Sigmoid colon (tissue), 7 donors: ENCODE measurements around the gene NDUFB11. TPM values are rescaled to one million over a fixed set of nuclear protein-coding genes. Genes with fewer than 3 reads are reported as not detected.

Experiments used
- DNase-seq: peaks from one replicate; pipeline ENCODE4 v3.0.0-alpha.2; 2019
- H3K27ac ChIP-seq, 4 donors: fragments of 200-600 bp; sonication (generic); one replicate each; pipeline ENCODE4 v1.5.1; 2016 to 2019; ENCODE audit warnings: mild to moderate bottlenecking in 1 of 4
- H3K27me3 ChIP-seq, 3 donors: fragments of 200-600 bp; sonication (generic); one replicate each; pipeline ENCODE4 v1.5.1; 2019; ENCODE audit warnings: mild to moderate bottlenecking in 1 of 3
- H3K36me3 ChIP-seq, 4 donors: fragments of 200-600 bp; sonication (generic); one replicate each; pipeline ENCODE4 v1.5.1; 2016 to 2019
- H3K4me1 ChIP-seq, 4 donors: fragments of 200-600 bp; sonication (generic); one replicate each; pipeline ENCODE4 v1.5.1; 2017 to 2019
- H3K4me3 ChIP-seq, 4 donors: fragments of 200-600 bp; sonication (generic); one replicate each; pipeline ENCODE4 v1.5.1; 2017 to 2019; ENCODE audit warnings: mild to moderate bottlenecking in 2 of 4, moderate library complexity in 1 of 4
- H3K9me3 ChIP-seq, 4 donors: fragments of 200-600 bp in 3 of 4; sonication (generic) in 3 of 4; one replicate each; pipeline versions ENCODE4 v1.5.1 to v1.6.1; 2013 to 2019
- CTCF ChIP-seq, 4 experiments: fragments of 450-650 bp in 3 of 4; fragments of 200-600 bp in 1 of 4; IDR thresholded peaks; one replicate each; pipeline ENCODE4 v1.5.1; 2016 to 2019; ENCODE audit warnings: antibody characterized with exemption in 4 of 4, mild to moderate bottlenecking in 3 of 4, moderate library complexity in 2 of 4
- EP300 ChIP-seq, 4 donors: sonication (generic); formaldehyde crosslinking; IDR thresholded peaks; one replicate each; pipeline ENCODE4 v1.6.1; 2017; ENCODE audit warnings: antibody characterized with exemption in 4 of 4
- POLR2A ChIP-seq, 2 donors: fragments of 450-650 bp; IDR thresholded peaks; one replicate each; pipeline ENCODE4 v1.6.1; 2016; ENCODE audit warnings: antibody characterized with exemption in 2 of 2, mild to moderate bottlenecking in 2 of 2, moderate library complexity in 2 of 2
- POLR2AphosphoS5 ChIP-seq, 4 donors: sonication (generic); formaldehyde crosslinking; IDR thresholded peaks; one replicate each; pipeline ENCODE4 v1.6.1; 2017; ENCODE audit warnings: antibody characterized with exemption in 4 of 4
- WGBS, 2 donors: extraction: QIAGEN DNeasy Blood & Tissue Kit; methylation state at CpG; one replicate each; pipeline ENCODE4 v1.1.7; 2013; 5-methylcytosine and 5-hydroxymethylcytosine counted together
- intact Hi-C: fragments of 100-400 bp; cut with DNase I; formaldehyde crosslinking; loops from one replicate; pipeline ENCODE4 v1.15.1; 2023
- polyA plus RNA-seq, 3 donors: library from polyadenylated mRNA; stranded (reverse); fragments of 200-250 nt; gene quantifications; one replicate each; pipeline ENCODE4 v1.2.3, GENCODE V29; 2013
- total RNA-seq, 4 donors: library from RNA; depleted of rRNA; stranded (reverse); fragments of >200 nt; gene quantifications; one replicate each; pipeline ENCODE4 v1.1.0, GENCODE V29; 2016
- donor health status: healthy with polysubstance abuse.
- donor health status: Bipolar disorder and iron deficiency.
- donor health status: healthy.

NDUFB11 gene
- total and polyA plus RNA-seq, 7 donors: 64.3 to 124 (median 91.8) TPM

GRCh38 chrX:47172549-47172948 is 28.0 kb upstream of the NDUFB11 start:
- Histone ChIP-seq H3K27ac (no peak overlapping the region), H3K9me3 (no peaks in the 10 kb centered on the region), H3K27me3 (no peaks in the 10 kb centered on the region), H3K4me1 (peaks cover 0 to 10% (median 0%) of the 10 kb centered on the region in 4 donors), H3K36me3 (peaks cover 9 to 73% (median 23%) of the 10 kb centered on the region in 4 donors), H3K4me3 (no peak overlapping the region)
- intact Hi-C loops: no loop called here
- TF ChIP-seq POLR2A (IDR thresholded peaks at IDR 0.05) (no peak), CTCF (IDR thresholded peaks at IDR 0.05) (no peak), EP300 (IDR thresholded peaks at IDR 0.05) (no peak), POLR2AphosphoS5 (IDR thresholded peaks at IDR 0.05) (no peak)
- no peak for DNase-seq
- 91 to 96% methylated on average over 7 of the region's 7 CpGs for WGBS, 2 donors

- no peak for TF ChIP-seq EP300 (IDR thresholded peaks at IDR 0.05)
- TF ChIP-seq POLR2A (IDR thresholded peaks at IDR 0.05): no peak
- TF ChIP-seq POLR2AphosphoS5 (IDR thresholded peaks at IDR 0.05): no peak
- no peak for TF ChIP-seq CTCF (IDR thresholded peaks at IDR 0.05)
- WGBS, 2 donors: 94 to 95% methylated on average over 2 of the region's 2 CpGs
Measured at GRCh38 chrX:47171996-47172395, 27.5 kb upstream of the NDUFB11 start.

GRCh38 chrX:47170861-47171692 is 26.6 kb upstream of the NDUFB11 start:
- Histone ChIP-seq H3K36me3 (peaks cover 9 to 58% (median 21%) of the 10 kb centered on the region in 4 donors), H3K4me1 (peaks cover 0 to 10% (median 0%) of the 10 kb centered on the region in 4 donors), H3K27me3 (no peaks in the 10 kb centered on the region), H3K27ac (no peak overlapping the region), H3K9me3 (no peaks in the 10 kb centered on the region), H3K4me3 (no peak overlapping the region)
- TF ChIP-seq POLR2AphosphoS5 (IDR thresholded peaks at IDR 0.05) (no peak), EP300 (IDR thresholded peaks at IDR 0.05) (no peak), CTCF (IDR thresholded peaks at IDR 0.05) (no peak), POLR2A (IDR thresholded peaks at IDR 0.05) (no peak)
- no peak for DNase-seq
- WGBS, 2 donors: 94 to 98% methylated on average over 32 to 34 of the region's 34 CpGs
- intact Hi-C loops: no loop called here

More at GRCh38 chrX:47171996-47172395, 27.5 kb upstream of the NDUFB11 start:
- Histone ChIP-seq H3K4me3 (no peak overlapping the region), H3K9me3 (no peaks in the 10 kb centered on the region), H3K36me3 (peaks cover 9 to 67% (median 23%) of the 10 kb centered on the region in 4 donors), H3K27ac (no peak overlapping the region), H3K27me3 (no peaks in the 10 kb centered on the region), H3K4me1 (peaks cover 0 to 10% (median 0%) of the 10 kb centered on the region in 4 donors)
- DNase-seq: no peak
- intact Hi-C loops: no loop called here

- H3K4me3 ChIP-seq: no peak overlapping the region
- peaks cover 9 to 48% (median 15%) of the 10 kb centered on the region in 4 donors for H3K36me3 ChIP-seq
- no peaks in the 10 kb centered on the region for H3K9me3 ChIP-seq
- TF ChIP-seq CTCF (IDR thresholded peaks at IDR 0.05) (no peak), POLR2A (IDR thresholded peaks at IDR 0.05) (no peak), EP300 (IDR thresholded peaks at IDR 0.05) (no peak), POLR2AphosphoS5 (IDR thresholded peaks at IDR 0.05) (no peak)
- H3K27me3 ChIP-seq: no peaks in the 10 kb centered on the region
- intact Hi-C loops: no loop called here
- 82 to 84% methylated on average over 13 of the region's 13 CpGs for WGBS, 2 donors
- no peak overlapping the region for H3K27ac ChIP-seq
- H3K4me1 ChIP-seq: peaks cover 0 to 10% (median 0%) of the 10 kb centered on the region in 4 donors
- DNase-seq: no peak
Measured at GRCh38 chrX:47169726-47170515, 25.4 kb upstream of the NDUFB11 start.
